GM12878 (cell line): ENCODE data around the gene CDC6. TPM values are rescaled to one million over a fixed set of nuclear protein-coding genes. Genes with fewer than 3 reads are reported as not detected.
A peak's percentile ranks its signal among the peaks of the same experiment; 100 is the strongest.

Source experiments
- ATAC-seq: fragments of 200-7000 bp; cut with Tn5 transposase; 3 replicates; pipeline ENCODE4 v1.9.1; 2020; ENCODE audit warnings: mild to moderate bottlenecking, moderate library complexity
- BruUV-seq: library from RNA; stranded (reverse); fragments of 400-500 nt; replicated peaks from 2 replicates; lab custom pipeline; 2021; lab: Mats Ljungman, UMichigan
- CTCF ChIA-PET: fragments of 300-600 bp; sonication (Branson Sonifier 250); formaldehyde crosslinking; extraction: SDS; loops from one replicate; lab custom pipeline; 2021; ENCODE audit warnings: inconsistent platforms; lab: Yijun Ruan, JAX
- POLR2A ChIA-PET: fragments of 350-600 bp; formaldehyde crosslinking; extraction: SDS; loops from one replicate; lab custom pipeline; 2021; ENCODE audit warnings: inconsistent platforms; lab: Charles Lee
- RAD21 ChIA-PET: fragments of 300-600 bp; sonication (Branson Sonifier 250); formaldehyde crosslinking; loops from one replicate; lab custom pipeline; 2023; ENCODE audit warnings: antibody characterized with exemption; ENCODE audit not compliant: unreplicated experiment; lab: Charles Lee
- SMC1A ChIA-PET: fragments of 300-600 bp; sonication (Branson Sonifier 250); formaldehyde crosslinking; loops from one replicate; lab custom pipeline; 2023; ENCODE audit not compliant: unreplicated experiment, uncharacterized antibody; lab: Charles Lee
- DNase-seq: peaks from one replicate; pipeline ENCODE4 v3.0.0-alpha.2; 2011; ENCODE audit warnings: low read depth, low spot score
- FAIRE-seq: peaks from 3 replicates; lab custom pipeline; 2011; peaks lifted over from hg19 to GRCh38; lab: Jason Lieb, UNC
- H2AFZ ChIP-seq: 2 replicates; pipeline ENCODE4 v1.6.0; 2011; ENCODE audit warnings: low read depth, low read length, control low read depth; ENCODE audit not compliant: control insufficient read depth
- H3K27ac ChIP-seq: 2 replicates; pipeline ENCODE4 v1.5.1; 2011; ENCODE audit warnings: control low read depth; ENCODE audit not compliant: control insufficient read depth, insufficient read depth
- H3K27me3 ChIP-seq, 2 experiments: replicated peaks in 1 of 2; 2 replicates each; pipeline versions ENCODE4 v1.6.0 to v1.6.1; 2011; ENCODE audit warnings: low read length in 1 of 2; ENCODE audit not compliant: control insufficient read depth in 2 of 2, insufficient read depth in 2 of 2
- H3K36me3 ChIP-seq, 2 experiments: 2 replicates each; pipeline ENCODE4 v1.5.1; 2011; ENCODE audit warnings: low read length in 1 of 2; ENCODE audit not compliant: control insufficient read depth in 2 of 2, insufficient read depth in 2 of 2
- H3K4me1 ChIP-seq: 2 replicates; pipeline ENCODE4 v1.6.1; 2011; ENCODE audit warnings: mild to moderate bottlenecking, low read length, moderate library complexity, mixed read lengths; ENCODE audit not compliant: control insufficient read depth, insufficient read depth
- H3K4me2 ChIP-seq: 2 replicates; pipeline ENCODE4 v1.6.0; 2011; ENCODE audit warnings: control low read depth; ENCODE audit not compliant: control insufficient read depth, insufficient read depth
- H3K4me3 ChIP-seq: fragments of 200-600 bp; sonication (generic); 2 replicates; pipeline ENCODE4 v1.5.1; 2016
- H3K79me2 ChIP-seq: 2 replicates; pipeline ENCODE4 v1.6.0; 2011; ENCODE audit warnings: low read length; ENCODE audit not compliant: control insufficient read depth, insufficient read depth
- H3K9ac ChIP-seq: 2 replicates; pipeline ENCODE4 v1.8.0; 2011; ENCODE audit warnings: low read length, control low read depth, mixed read lengths; ENCODE audit not compliant: control insufficient read depth, insufficient read depth
- H3K9me3 ChIP-seq: replicated peaks from 3 replicates; pipeline ENCODE4 v1.5.1; 2011; ENCODE audit warnings: mild to moderate bottlenecking, low read length; ENCODE audit not compliant: control insufficient read depth, insufficient read depth
- H4K20me1 ChIP-seq: 2 replicates; pipeline ENCODE4 v1.6.0; 2011; ENCODE audit not compliant: control insufficient read depth, insufficient read depth
- BHLHE40 ChIP-seq, 2 experiments: fragments of 450-650 bp in 1 of 2; IDR thresholded peaks; 2 replicates each; pipeline ENCODE4 v1.6.1; 2011 to 2017; ENCODE audit warnings: low read depth in 2 of 2, borderline replicate concordance in 1 of 2, improper control_type of control experiment in 1 of 2, low read length in 1 of 2, mild to moderate bottlenecking in 1 of 2
- CREB1 ChIP-seq: IDR thresholded peaks from 2 replicates; pipeline ENCODE4 v1.6.1; 2012; ENCODE audit warnings: low read depth, mild to moderate bottlenecking, inconsistent platforms
- CREM ChIP-seq: IDR thresholded peaks from 2 replicates; pipeline ENCODE4 v1.6.1; 2014; ENCODE audit warnings: antibody characterized with exemption, low read depth
- EED ChIP-seq: sonication (generic); IDR thresholded peaks from 2 replicates; pipeline ENCODE4 v1.6.1; 2016; ENCODE audit warnings: antibody characterized with exemption, low read depth
- HDAC2 ChIP-seq: fragments of 200-600 bp; sonication (generic); IDR thresholded peaks from 2 replicates; pipeline ENCODE4 v1.6.1; 2017
- PAX5 ChIP-seq: IDR thresholded peaks from 2 replicates; pipeline ENCODE4 v1.6.1; 2011; ENCODE audit warnings: low read depth, low read length, borderline replicate concordance
- RBBP5 ChIP-seq: fragments of 200-600 bp; sonication (generic); conservative IDR thresholded peaks from 2 replicates; pipeline ENCODE4 v1.6.1; 2016
- WGBS: methylation state at CpG from one replicate; pipeline ENCODE4 v1.1.6; 2016; ENCODE audit warnings: low lambda C conversion rate; ENCODE audit not compliant: insufficient replicate concordance, insufficient coverage; ENCODE audit errors: missing lambda C conversion rate; 5-methylcytosine and 5-hydroxymethylcytosine counted together
- in situ Hi-C: fragments of 300-500 bp; cut with MboI; formaldehyde crosslinking; loops from 9 replicates; pipeline ENCODE4 v1.14.3; 2018; ENCODE audit warnings: mixed read lengths
- intact Hi-C: fragments of 100-400 bp; cut with micrococcal nuclease; formaldehyde crosslinking; loops from one replicate; pipeline ENCODE4 v1.14.2; 2022; ENCODE audit not compliant: unreplicated experiment
- polyA plus RNA-seq, 11 experiments: library from polyadenylated mRNA; depleted of rRNA in 4 of 11; unstranded in 6 of 11; stranded (reverse) in 5 of 11; fragments of >200 nt; fragmentation: Nextera tagmentation in 4 of 11; fragmentation: Illumina TruSeq in 1 of 11; extraction: Ambion mirVana in 4 of 11; extraction: Trizol in 1 of 11; gene quantifications; 1 replicate in 1 of 11; 2 replicates in 10 of 11; pipeline versions ENCODE4 v1.2.1 to v1.2.3, GENCODE V29; 2011 to 2016; ENCODE audit warnings: inconsistent platforms in 2 of 11, missing spikeins in 2 of 11, low read depth in 1 of 11
- total RNA-seq, 4 experiments: library from RNA; depleted of rRNA in 3 of 4; stranded (reverse); fragments of >200 nt in 3 of 4; fragmentation: Illumina TruSeq in 1 of 4; extraction: Trizol in 1 of 4; gene quantifications; 2 replicates each; pipeline versions ENCODE4 v1.2.1 to v1.2.3, GENCODE V29; 2013 to 2021

The CDC6 gene
- total and polyA plus RNA-seq, 10 of the 15 experiments (the other 5 are each of a cell fraction or from before 2014, with no cell fraction given): 13.3 to 60.9 (median 47.6) TPM

DNA sequence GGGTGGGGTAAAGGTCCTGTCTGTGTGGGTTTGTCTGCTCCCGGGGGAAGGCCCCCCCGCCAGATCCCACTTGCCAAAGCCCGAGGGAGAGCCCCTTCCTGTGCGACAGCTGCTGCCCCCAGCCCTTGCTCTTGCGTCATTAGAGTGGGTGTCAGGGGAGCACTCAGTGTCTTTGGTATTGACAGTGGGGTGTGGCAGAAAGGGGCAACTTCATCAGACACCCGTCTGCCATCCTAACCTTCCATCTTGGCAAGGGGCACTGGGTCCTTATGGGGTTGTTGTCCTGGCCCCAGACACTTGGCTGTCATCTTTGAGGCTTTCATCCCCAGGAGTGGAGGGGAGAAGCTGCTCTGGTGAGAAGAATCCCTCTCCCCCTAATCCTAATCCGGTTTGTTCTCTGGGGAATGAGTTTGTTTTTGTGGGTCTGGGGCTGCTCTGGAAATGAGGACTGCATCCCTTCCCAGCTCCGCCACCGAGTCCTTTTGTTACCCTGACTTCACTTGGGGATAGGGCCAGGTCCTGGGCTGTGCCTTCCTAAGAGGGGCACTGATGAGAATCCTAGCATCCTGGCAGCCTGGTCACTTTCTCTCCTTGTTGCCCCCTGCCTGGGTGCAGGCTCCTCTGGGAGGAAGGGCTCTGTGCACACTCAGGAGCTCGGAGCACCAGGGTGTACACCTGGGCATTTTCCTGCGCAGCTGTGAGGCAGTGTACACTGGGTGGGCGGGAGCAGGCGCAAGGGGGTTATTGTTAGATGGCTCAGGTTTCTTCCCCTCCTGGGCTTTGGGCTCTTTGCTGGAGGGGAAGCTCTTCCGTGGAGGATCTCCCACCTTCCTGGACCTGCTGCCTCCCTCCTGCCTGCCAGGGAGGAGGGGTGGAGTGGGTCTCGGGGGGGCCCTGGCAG, 55.8 kb downstream of the CDC6 start:
- Histone ChIP-seq H3K27me3 (no peaks in the 10 kb centered on the region), H3K27ac (no peak overlapping the region), H2AFZ (no peak overlapping the region), H3K9me3 (no peaks in the 10 kb centered on the region), H3K4me1 (peaks cover 48% of the 10 kb centered on the region), H3K36me3 (peaks cover 7 to 17% of the 10 kb centered on the region in 2 experiments; a peak in 3 of 4 replicates), H3K4me3 (no peak overlapping the region), H3K4me2 (no peak overlapping the region; the same call in none of the 2 replicates), H3K9ac (no peak overlapping the region), H4K20me1 (no peaks in the 10 kb centered on the region), H3K79me2 (peaks cover 54% of the 10 kb centered on the region)
- WGBS: 86% methylated on average over 15 of the region's 15 CpGs
- FAIRE-seq: no peak
- 0 out of 2 replicates have a peak, but pooled peaks have one; percentile 1 for TF ChIP-seq CREB1
- TF ChIP-seq RBBP5: no peak
- no peak for TF ChIP-seq BHLHE40 (IDR thresholded peaks at IDR 0.05; ENCODE audit: borderline replicate concordance in 1 of 2, low read depth in 2 of 2, low read length in 1 of 2)
- no peak for TF ChIP-seq HDAC2
- peak; percentile 21; the same call in 1 of the 2 replicates for TF ChIP-seq EED
- TF ChIP-seq PAX5: no peak
- 0 out of 2 replicates have a peak, but pooled peaks have one; percentile 20 for TF ChIP-seq CREM
- ChIA-PET POLR2A (interaction anchor here (1.2 kb wide), 1 partner anchor 17 kb away, joined by 3 read pairs; no protein-coding TSS in a partner anchor), CTCF (interaction anchor here (0.5 to 3.6 kb wide), 3 partner anchors 11 to 40 kb away, joined by 3 to 16 read pairs (median 3); no protein-coding TSS in a partner anchor), RAD21 (interaction anchor here (1.6 to 2.0 kb wide), 2 partner anchors 18 to 37 kb away, joined by 4 read pairs; no protein-coding TSS in a partner anchor), SMC1A (interaction anchor here (1.0 to 1.7 kb wide), 4 partner anchors 17 to 43 kb away, joined by 3 to 4 read pairs (median 4); no protein-coding TSS in a partner anchor)
- no peak for ATAC-seq
- intact Hi-C loops (no loop called here), in situ Hi-C loops (no loop called here)
- no peak for DNase-seq
- BruUV-seq: no TSS peak
